Tibial nerve (tissue), 4 donors: Measurements from ENCODE around the gene SIGMAR1.
A peak's percentile ranks its signal among the peaks of the same experiment; 100 is the strongest.

Source experiments
- EP300 ChIP-seq, 2 donors: sonication (generic); formaldehyde crosslinking; IDR thresholded peaks; one replicate each; pipeline ENCODE4 v1.6.1; 2017; ENCODE audit warnings: antibody characterized with exemption in 2 of 2, mild to moderate bottlenecking in 1 of 2
- TF ChIP-seq, protein P1 (sequence below), 5 experiments: fragments of 200-600 bp in 3 of 5; fragments of 450-650 bp in 2 of 5; sonication (generic) in 3 of 5; IDR thresholded peaks; one replicate each; pipeline ENCODE4 v1.5.1; 2016 to 2019; ENCODE audit warnings: antibody characterized with exemption in 5 of 5, mild to moderate bottlenecking in 3 of 5, moderate library complexity in 2 of 5

DNA sequence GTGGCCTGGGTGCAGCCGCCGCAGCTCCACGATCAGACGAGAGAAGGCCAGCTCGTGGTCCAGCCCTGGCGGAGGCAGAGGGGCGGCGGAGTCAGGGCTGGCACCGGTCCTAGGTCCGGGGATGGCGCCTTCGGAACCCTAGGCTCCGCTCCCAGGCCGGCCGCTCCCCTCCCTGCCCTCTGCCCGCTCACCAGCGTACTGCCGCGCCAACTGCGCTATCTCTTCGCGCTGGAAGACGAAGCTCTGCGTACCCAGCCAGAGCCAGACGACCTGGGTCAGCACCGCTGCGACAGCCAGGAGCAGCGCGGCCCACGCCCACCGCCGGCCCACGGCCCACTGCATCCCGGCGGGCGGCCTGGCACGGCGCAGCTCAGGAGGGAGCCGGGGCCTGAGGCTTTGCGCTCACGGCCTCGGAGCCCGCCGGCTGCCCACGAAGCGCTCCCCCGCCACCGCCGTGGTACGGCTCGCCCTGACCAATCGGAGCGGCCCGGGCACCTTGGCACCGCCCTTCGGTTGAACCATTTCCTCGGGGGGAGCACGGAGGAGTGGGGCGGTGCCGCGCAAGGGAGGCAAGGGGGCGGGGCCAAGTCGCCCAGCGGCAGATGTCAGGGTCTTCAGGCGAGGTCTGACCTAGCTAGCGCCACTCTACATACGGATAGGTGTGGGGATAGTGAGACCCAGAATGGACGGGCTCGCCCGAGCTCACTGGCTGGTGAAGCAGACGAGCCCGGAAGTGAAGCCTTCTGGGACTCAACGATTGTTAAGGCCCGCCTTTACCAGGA lies at the start of gene SIGMAR1:
- TF ChIP-seq, protein P1, sequence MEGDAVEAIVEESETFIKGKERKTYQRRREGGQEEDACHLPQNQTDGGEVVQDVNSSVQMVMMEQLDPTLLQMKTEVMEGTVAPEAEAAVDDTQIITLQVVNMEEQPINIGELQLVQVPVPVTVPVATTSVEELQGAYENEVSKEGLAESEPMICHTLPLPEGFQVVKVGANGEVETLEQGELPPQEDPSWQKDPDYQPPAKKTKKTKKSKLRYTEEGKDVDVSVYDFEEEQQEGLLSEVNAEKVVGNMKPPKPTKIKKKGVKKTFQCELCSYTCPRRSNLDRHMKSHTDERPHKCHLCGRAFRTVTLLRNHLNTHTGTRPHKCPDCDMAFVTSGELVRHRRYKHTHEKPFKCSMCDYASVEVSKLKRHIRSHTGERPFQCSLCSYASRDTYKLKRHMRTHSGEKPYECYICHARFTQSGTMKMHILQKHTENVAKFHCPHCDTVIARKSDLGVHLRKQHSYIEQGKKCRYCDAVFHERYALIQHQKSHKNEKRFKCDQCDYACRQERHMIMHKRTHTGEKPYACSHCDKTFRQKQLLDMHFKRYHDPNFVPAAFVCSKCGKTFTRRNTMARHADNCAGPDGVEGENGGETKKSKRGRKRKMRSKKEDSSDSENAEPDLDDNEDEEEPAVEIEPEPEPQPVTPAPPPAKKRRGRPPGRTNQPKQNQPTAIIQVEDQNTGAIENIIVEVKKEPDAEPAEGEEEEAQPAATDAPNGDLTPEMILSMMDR (IDR thresholded peaks at IDR 0.05), result peak in 2 of 5 experiments; percentile 20 to 51
- TF ChIP-seq EP300 (IDR thresholded peaks at IDR 0.05), result peak in 1 of 2 donors; percentile 89
